Measurements from ENCODE around the gene SHISA6. TPM values are rescaled to one million over a fixed set of nuclear protein-coding genes. Genes with fewer than 3 reads are reported as not detected.

Gene SHISA6
- total RNA-seq, 1 experiment from 2014 or later = 21.1 TPM

- Histone ChIP-seq H3K4me3 (ENCODE audit: low read depth, low read length) (no peak overlapping the region), H3K27me3 (replicated peaks; ENCODE audit: control insufficient read depth, insufficient read depth, low read length) (no peaks in the 10 kb centered on the region), H3K9me3 (no peaks in the 10 kb centered on the region), H3K36me3 (ENCODE audit: control insufficient read depth, insufficient read depth, low read length) (no peaks in the 10 kb centered on the region), H3K4me1 (no peaks in the 10 kb centered on the region)
- H3K9me3 Mint-ChIP-seq (ENCODE audit: unreplicated experiment) = no peaks in the 10 kb centered on the region
- no peaks in the 10 kb centered on the region for H3K36me3 Mint-ChIP-seq (ENCODE audit: insufficient read depth, unreplicated experiment)
- TF ChIP-seq CTCF (IDR thresholded peaks at IDR 0.05; ENCODE audit: insufficient read depth in 1 of 2, low read depth in 1 of 2, low read length in 1 of 2, severe bottlenecking in 1 of 2, unreplicated experiment in 1 of 2) = no peak
- CTCF ChIA-PET = interaction anchor here (1.0 kb wide), 1 partner anchor 138 kb away, joined by 3 read pairs; no protein-coding TSS in a partner anchor
- no peaks in the 10 kb centered on the region for H3K27me3 Mint-ChIP-seq (ENCODE audit: insufficient read depth, unreplicated experiment)
- DNase-seq = peak; percentile 28 to 29
- BruUV-seq (replicated peaks) = no TSS peak
- H3K4me3 Mint-ChIP-seq (ENCODE audit: unreplicated experiment) = no peak overlapping the region
- no peaks in the 10 kb centered on the region for H3K4me1 Mint-ChIP-seq (ENCODE audit: low read depth, unreplicated experiment)
- no peak overlapping the region for H3K27ac Mint-ChIP-seq (ENCODE audit: unreplicated experiment)
- intact Hi-C loops (cut with micrococcal nuclease; ENCODE audit: unreplicated experiment) = no loop called here
- POLR2A ChIA-PET = no interaction called here
Observed at GRCh38 chr17:11506635-11507034, 265.6 kb downstream of the SHISA6 start.

GRCh38 chr17:11511696-11512095 is 270.7 kb downstream of the SHISA6 start:
- ChIA-PET POLR2A (no interaction called here), CTCF (no interaction called here)

GRCh38 chr17:11514565-11514964 is 273.6 kb downstream of the SHISA6 start:
- DNase-seq = no peak
- Histone ChIP-seq H3K27me3 (replicated peaks; ENCODE audit: control insufficient read depth, insufficient read depth, low read length) (no peaks in the 10 kb centered on the region), H3K4me3 (ENCODE audit: low read depth, low read length) (no peak overlapping the region), H3K36me3 (ENCODE audit: control insufficient read depth, insufficient read depth, low read length) (no peaks in the 10 kb centered on the region), H3K4me1 (no peaks in the 10 kb centered on the region), H3K9me3 (no peaks in the 10 kb centered on the region)
- Mint-ChIP-seq H3K36me3 (ENCODE audit: insufficient read depth, unreplicated experiment) (no peaks in the 10 kb centered on the region), H3K27me3 (ENCODE audit: insufficient read depth, unreplicated experiment) (no peaks in the 10 kb centered on the region), H3K27ac (ENCODE audit: unreplicated experiment) (no peak overlapping the region), H3K9me3 (ENCODE audit: unreplicated experiment) (no peaks in the 10 kb centered on the region), H3K4me1 (ENCODE audit: low read depth, unreplicated experiment) (no peaks in the 10 kb centered on the region), H3K4me3 (ENCODE audit: unreplicated experiment) (no peak overlapping the region)
- POLR2A ChIA-PET = no interaction called here
- BruUV-seq (replicated peaks) = no TSS peak
- CTCF ChIA-PET = no interaction called here
- TF ChIP-seq CTCF (IDR thresholded peaks at IDR 0.05; ENCODE audit: insufficient read depth in 1 of 2, low read depth in 1 of 2, low read length in 1 of 2, severe bottlenecking in 1 of 2, unreplicated experiment in 1 of 2) = no peak
- intact Hi-C loops (cut with micrococcal nuclease; ENCODE audit: unreplicated experiment) = no loop called here

More at GRCh38 chr17:11511696-11512095, 270.7 kb downstream of the SHISA6 start:
- H3K27me3 Mint-ChIP-seq (ENCODE audit: insufficient read depth, unreplicated experiment) = no peaks in the 10 kb centered on the region
- intact Hi-C loops (cut with micrococcal nuclease; ENCODE audit: unreplicated experiment) = no loop called here
- Histone ChIP-seq H3K36me3 (ENCODE audit: control insufficient read depth, insufficient read depth, low read length) (no peaks in the 10 kb centered on the region), H3K9me3 (no peaks in the 10 kb centered on the region), H3K27me3 (replicated peaks; ENCODE audit: control insufficient read depth, insufficient read depth, low read length) (no peaks in the 10 kb centered on the region), H3K4me1 (no peaks in the 10 kb centered on the region), H3K4me3 (ENCODE audit: low read depth, low read length) (no peak overlapping the region)
- no peak for TF ChIP-seq CTCF (IDR thresholded peaks at IDR 0.05; ENCODE audit: insufficient read depth in 1 of 2, low read depth in 1 of 2, low read length in 1 of 2, severe bottlenecking in 1 of 2, unreplicated experiment in 1 of 2)
- DNase-seq = no peak
- H3K4me1 Mint-ChIP-seq (ENCODE audit: low read depth, unreplicated experiment) = no peaks in the 10 kb centered on the region
- no peaks in the 10 kb centered on the region for H3K36me3 Mint-ChIP-seq (ENCODE audit: insufficient read depth, unreplicated experiment)
- H3K4me3 Mint-ChIP-seq (ENCODE audit: unreplicated experiment) = no peak overlapping the region
- H3K27ac Mint-ChIP-seq (ENCODE audit: unreplicated experiment) = no peak overlapping the region
- H3K9me3 Mint-ChIP-seq (ENCODE audit: unreplicated experiment) = no peaks in the 10 kb centered on the region
- BruUV-seq (replicated peaks) = no TSS peak
